RPMI7951 (cell line): Measurements from ENCODE around the gene RILPL2. TPM values are rescaled to one million over a fixed set of nuclear protein-coding genes. Genes with fewer than 3 reads are reported as not detected.
"Not testable (repeated sequence)": the region's sequence is repeated elsewhere in the genome, so short reads cannot be mapped to it uniquely, and the experiment has no call there.

Experiments used
- DNase-seq: peaks from one replicate; pipeline ENCODE4 v3.0.0-alpha.2; 2012; ENCODE audit warnings: low read depth
- total RNA-seq: library from RNA; depleted of rRNA; stranded (reverse); fragments of >200 nt; shearing (Covaris generic); gene quantifications from 2 replicates; pipeline ENCODE4 v1.2.3, GENCODE V29; 2014

RILPL2 gene
- total RNA-seq, 1 experiment from 2014 or later: 2.5 TPM

DNA sequence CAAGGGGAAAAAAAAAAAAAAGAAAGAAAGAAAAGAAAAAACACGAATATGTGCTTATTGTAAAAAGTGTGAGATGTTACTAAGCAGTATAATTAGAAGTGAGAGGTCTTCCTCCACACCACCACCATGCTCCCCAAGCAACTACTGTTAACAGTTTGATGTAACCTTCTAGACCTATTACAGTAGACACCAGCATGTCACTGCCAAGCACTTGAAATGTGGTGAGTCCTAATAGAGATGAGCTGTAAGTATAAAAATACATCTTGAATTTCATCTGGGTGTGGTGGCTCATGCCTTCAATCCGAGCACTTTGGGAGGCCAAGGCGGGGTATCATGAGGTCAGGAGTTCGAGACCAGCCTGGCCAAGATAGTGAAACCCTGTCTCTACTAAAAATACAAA is 13.4 kb upstream of the RILPL2 start:
- DNase-seq: no peak

- DNase-seq: no peak
These were observed 12.8 kb upstream of the RILPL2 start for GRCh38 chr12:123449249-123449733.

DNA sequence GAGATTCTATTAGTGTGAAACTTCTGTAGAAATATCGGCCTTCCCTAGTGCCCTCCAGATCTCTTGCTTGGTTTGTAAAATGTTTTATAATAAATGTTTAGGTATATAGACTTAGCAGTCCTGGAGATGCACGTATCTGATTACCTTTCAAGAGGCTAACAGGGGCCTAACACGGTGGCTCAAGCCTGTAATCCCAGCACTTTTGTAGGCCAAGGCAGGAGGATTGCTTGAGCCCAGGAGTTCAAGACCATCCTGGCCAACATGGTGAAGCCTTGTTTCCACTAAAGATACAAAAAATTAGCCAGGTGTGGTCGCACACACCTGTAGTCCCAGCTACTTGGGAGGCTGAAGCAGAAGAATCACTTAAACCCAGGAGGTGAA is 9.8 kb upstream of the RILPL2 start:
- DNase-seq: no peak

DNA sequence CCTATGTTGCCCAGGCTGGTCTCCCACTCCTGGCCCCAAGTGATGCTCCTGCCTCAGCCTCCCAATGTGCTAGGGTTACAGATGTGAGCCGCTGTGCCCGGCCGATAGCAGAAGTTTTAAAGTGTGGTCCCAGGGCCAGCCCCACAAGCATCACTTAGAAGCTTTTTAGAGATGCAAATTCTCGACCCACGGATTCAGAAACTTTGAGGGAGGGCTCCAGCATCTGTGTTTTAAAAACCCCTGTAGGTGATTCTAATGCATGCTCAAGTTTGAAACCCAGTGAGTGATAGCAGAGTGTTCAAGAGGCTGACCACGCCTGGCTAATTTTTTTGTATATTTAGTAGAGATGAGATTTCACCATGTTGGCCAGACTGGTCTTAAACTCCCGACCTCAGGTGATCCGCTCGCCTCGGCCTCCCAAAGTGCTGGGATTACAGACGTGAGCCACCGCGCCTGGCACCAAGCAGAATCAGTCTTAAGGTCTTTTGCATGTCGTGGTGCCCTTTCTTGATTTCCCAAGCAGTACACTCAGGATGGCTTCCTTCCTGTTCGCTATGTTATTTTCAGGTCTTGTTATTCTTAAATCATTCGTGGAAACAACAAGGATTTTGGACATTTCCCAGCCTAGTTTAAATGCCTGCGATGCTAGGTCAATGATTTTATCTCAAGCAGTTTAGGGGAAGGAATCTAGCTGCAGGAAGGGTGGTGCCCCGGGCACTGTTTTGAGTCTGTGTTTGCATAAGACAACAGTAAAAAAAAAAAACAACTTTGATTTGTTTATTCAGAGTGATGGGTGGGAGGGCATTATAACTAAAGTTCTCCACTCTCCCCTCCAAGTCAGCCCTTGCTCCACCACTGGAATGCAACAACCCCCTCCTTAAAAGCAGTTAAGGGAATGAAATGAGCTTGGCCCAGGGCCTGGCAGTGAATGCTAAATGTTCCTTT is 9.2 kb upstream of the RILPL2 start:
- DNase-seq: no peak

GRCh38 chr12:123444092-123445026 is 7.9 kb upstream of the RILPL2 start:
- DNase-seq: no peak

DNA sequence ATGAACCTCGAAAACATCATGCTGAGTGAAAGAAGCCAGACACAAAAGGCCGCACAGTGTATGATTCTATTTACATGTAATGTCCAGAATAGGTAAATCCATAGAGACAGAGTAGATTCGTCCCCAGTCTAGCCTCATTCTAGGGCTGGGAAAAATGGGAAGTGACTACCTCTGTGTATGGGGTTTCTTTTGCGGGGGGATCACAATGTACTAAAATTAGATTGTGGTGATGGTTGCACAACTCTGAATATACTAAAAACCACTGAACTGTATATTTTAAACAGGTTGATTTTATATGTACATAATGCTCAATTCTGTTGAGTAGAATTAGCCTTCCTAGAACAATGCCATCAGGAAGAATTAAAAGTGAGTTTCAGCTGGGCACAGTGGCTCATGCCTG is 6.3 kb upstream of the RILPL2 start:
- no peak for DNase-seq

DNA sequence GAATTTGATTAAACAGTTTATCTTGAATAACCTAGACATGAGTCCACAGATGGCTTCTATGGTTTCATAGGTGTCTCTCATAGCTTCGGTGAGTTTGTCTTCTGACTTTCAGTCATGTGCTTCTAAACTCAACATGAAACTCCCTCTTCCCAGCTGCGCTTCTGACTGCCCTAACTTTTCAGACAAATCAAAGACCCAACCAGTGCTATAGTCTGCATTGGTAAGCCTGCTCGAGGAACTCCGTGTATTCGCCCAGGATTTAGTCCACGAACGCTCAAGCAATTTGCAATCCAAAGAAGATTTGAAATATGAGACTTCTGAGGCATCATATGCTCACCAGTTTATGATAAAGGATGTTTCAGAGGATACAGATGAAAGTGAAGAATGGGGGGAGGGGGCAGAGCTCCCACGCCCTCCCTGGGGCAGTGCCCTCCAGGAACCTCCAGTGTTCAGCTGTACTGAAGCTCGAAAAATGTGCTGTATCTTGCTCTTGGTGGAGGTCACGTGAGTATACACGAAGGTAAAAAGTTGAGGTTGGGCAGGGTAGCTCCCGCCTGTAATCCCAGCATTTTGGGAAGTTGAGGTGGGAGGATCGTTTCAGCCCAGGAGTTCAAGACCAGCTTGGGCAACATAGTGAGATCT is 5.2 kb upstream of the RILPL2 start:
- no peak for DNase-seq

DNA sequence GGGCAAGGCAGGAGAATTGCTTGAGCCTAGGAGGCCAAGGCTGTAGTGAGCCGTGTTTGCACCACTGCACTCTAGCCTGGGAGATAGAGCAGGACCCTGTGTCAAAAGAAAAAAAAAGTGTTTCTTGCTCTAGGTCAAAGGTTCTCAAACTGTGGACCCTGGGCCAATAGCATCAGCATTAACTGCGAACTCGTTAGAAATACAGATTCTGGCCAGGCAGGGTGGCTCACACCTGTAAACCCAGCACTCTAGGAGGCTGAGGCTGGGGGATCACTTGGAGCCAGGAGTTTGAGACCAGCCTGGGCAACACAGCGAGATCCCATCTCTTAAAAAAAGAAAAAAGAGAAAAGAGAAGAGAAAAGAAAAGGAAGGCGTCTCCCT is 858 bp downstream of the RILPL2 start:
- no peak for DNase-seq

DNA sequence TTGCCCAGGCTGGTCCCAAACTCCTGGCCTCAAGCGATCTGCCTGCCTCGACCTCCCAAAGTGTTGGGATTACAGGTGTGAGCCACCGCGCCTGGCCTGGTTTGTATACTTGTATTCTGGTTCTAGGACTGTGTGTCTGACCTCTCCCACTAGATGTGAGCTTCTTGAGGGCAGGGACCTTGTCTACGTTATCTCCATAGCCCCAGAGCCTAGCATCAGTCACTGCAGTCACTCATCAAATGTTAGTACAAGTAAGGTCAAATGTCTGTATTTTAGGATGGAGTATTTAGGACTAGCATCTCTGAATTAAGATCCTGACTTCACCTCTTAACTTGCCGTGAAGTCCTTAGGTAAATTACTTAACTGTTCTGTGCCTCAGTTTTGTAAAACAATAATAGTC is 2.9 kb downstream of the RILPL2 start:
- no peak for DNase-seq

DNA sequence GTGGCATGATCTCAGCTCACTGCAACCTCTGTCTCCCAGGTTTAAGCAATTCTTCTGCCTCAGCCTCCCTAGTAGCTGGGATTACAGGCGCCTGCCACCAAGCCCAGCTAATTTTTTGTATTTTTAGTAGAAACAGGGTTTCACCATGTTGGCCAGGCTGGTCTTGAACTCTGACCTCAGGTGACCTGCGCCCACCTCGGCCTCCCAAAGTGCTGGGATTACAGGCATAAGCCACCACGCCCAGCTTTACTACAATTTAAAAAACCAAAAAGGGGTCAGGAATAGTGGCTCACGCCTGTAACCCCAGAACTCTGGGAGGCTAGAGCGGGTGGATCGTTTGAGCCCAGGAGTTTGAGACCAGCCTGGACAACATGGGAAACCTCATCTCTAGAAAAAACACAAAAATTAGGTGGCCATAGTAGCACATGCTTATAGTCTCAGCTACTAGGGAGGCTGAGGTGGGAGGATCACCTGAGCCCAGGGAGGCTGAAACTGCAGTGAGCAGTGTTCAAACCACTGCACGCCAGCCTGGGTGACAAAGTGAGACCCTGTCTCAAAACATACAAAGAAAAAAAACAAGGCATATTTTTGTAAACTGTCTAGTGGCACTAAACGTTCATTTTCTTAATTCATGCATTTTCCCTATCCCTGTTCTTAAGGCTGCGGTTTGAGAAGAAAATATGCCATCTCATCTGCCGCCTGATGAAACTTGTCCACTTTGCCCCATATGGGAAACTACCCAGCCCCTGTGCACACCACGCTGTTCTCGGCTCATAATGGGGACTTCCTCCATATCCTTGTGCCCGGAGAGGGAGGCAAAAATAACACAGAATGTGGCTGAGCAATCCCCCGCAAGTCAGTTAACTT is 4.3 kb downstream of the RILPL2 start:
- not testable (repeated sequence) for DNase-seq

GRCh38 chr12:123429101-123429500 is 7.4 kb downstream of the RILPL2 start:
- DNase-seq: not testable (repeated sequence)

- DNase-seq: no peak
These were observed 7.9 kb downstream of the RILPL2 start for GRCh38 chr12:123428591-123428990.

DNA sequence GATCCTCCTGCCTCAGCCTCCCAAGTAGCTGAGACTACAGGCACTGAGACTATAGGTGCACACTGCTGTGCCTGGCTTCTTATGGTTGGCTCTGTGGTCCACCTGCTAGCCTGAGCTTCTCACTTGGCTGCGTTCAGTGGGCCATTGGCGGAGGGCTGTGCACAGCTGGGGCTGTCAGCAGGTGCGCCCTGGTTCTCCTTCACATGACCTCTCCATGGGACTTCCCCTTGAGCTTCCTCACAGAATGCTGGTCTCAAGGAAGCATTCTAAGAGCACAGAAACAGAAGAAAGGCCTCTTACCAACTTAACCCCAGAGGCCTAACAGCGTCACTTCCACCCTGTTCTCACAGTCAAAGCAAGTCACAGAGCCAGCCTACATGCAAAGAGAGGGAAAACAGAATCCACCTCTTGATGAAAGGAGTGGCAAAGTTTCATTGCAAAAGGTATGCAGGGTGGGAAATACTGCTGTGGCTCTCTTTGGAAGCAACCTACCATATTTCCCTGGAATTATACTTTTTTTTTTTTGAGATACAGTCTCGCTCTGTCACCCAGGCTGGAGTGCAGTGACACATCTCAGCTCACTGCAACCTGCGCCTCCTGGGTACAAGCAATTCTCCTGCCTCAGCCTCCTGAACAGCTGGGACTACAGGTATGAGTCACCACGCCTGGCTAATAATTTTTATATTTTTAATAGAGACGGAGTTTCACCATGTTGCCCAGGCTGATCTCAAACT is 9.3 kb downstream of the RILPL2 start:
- DNase-seq: no peak

DNA sequence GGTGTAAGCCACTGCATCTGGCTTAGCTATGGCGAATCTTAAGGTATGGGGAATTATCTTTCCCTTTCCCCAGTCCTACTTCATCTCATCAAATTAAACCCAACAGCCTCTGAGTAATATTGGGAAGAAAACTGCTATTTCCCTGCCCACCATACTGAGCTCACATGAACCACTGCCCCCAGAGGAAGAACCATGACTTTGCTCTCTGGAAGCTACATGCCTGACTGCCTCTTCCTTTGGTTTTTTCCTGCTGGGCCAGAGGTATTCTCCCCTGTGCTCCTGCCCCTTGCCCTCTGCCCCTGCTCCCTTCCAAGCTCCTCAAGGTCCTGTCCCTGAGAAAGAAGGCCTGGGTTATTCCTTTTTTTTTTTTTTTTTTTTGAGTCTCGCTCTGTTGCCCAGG is 15.2 kb downstream of the RILPL2 start:
- DNase-seq: no peak

DNA sequence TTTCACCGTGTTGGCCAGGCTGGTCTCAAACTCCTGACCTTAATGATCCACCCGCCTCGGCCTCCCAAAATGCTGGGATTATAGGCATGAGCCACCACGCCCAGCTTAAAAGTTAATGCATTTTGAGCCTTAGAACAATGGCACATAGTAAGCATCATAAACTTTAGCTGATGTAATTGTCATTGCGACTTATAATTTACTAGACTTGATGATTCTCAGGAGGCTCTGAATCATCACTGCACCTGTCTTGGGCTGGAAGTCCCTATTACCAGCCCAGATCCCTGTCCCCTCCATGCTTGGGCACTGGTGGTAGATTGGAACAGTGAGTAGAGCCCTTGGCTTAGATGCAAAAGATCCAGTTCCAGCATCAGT is 26.5 kb downstream of the RILPL2 start:
- DNase-seq: no peak

DNA sequence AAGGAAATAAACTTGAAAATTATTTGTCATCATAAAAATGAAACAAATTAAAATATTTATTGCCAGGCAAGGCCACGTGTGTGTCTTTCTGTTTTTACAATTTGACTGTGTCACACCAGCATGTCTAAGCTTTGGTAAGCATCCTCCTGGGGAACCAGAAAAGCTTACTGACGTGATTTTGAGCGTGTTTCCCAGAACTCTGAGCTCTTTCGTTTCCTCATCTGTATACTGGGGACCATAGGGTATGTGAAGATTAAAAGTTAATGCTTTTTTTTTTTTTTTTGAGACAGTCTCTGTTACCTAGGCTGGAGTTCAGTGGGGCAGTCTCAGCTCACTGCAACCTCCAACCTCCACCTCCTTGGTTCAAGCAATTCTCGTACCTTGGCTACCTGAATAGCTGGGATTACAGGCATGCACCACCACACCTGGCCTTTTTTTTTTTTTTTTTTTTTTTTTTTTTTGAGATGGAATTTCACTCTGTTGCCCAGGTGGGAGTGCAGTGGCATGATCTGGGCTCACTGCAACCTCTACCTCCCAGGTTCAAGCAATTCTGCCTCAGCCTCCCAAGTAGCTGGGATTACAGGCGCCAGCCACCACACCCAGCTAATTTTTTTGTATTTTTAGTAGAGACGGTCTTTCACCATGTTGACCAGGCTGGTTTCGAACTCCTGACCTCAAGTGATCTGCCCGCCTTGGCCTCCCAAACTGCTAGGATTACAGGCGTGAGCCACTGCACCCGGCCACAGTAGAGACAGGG is 27.0 kb downstream of the RILPL2 start:
- not testable (repeated sequence) for DNase-seq

- DNase-seq: not testable (repeated sequence)
These were observed 27.9 kb downstream of the RILPL2 start for GRCh38 chr12:123408619-123409018.

DNA sequence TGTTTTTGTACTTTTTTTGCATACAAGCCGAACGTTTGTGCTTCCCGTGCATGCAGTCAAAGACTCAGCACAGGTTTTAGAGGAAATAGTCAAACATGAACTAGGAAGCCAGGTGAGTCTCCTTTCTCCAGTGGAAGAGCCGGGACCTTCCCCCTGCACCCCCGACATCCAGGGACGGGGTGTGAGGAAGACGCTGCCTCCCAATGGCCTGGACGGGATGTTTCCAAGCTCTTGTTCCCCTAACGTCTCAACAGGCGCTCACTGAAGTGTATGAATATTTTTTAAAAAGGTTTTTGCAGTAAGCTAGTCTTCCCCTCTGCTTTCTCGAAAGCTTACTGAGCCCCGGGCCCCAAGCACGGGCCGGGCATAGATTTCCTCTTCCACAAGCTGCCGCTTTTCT is 28.6 kb downstream of the RILPL2 start:
- not testable (repeated sequence) for DNase-seq

- not testable (repeated sequence) for DNase-seq
These were observed 29.2 kb downstream of the RILPL2 start for GRCh38 chr12:123407269-123407668.

GRCh38 chr12:123404581-123404980 is 31.9 kb downstream of the RILPL2 start:
- DNase-seq: no peak
